Measurements from ENCODE around the gene CDHR3.

GRCh38 chr7:105924945-105925344 is 38.1 kb upstream of the CDHR3 start:
- no peak for TF ChIP-seq CTCF (conservative IDR thresholded peaks at IDR 0.05; ENCODE audit: low read length)
- TF ChIP-seq EZH2phosphoT487 (IDR thresholded peaks at IDR 0.05; ENCODE audit: borderline replicate concordance, low read depth, low read length): no peak

All from OCI-LY7 (cell line).